Measurements from ENCODE around the gene PDE6A. TPM values are rescaled to one million over a fixed set of nuclear protein-coding genes. Genes with fewer than 3 reads are reported as not detected.

Gene PDE6A
- total RNA-seq, 1 experiment from 2014 or later = 0.50 TPM

- CTCF ChIA-PET = no interaction called here
- intact Hi-C loops (cut with micrococcal nuclease; ENCODE audit: unreplicated experiment) = loop anchor here (2.0 kb wide), 3 partner anchors 51 to 331 kb away; no protein-coding TSS in a partner anchor
Observed at GRCh38 chr5:149938279-149938678, 6.3 kb downstream of the PDE6A start.

GRCh38 chr5:149937610-149938009 is 7.0 kb downstream of the PDE6A start:
- no peak for TF ChIP-seq CTCF (conservative IDR thresholded peaks at IDR 0.05)
- no peak for TF ChIP-seq EZH2 (IDR thresholded peaks at IDR 0.05; ENCODE audit: low read depth)
- Histone ChIP-seq H3K9me2 (ENCODE audit: insufficient read depth) (no peaks in the 10 kb centered on the region), H3K9me3 (ENCODE audit: insufficient read depth, low read depth) (no peaks in the 10 kb centered on the region), H3F3A (ENCODE audit: insufficient read depth, low read depth) (peaks cover 44% of the 10 kb centered on the region), H2AFZ (no peak overlapping the region), H3K4me2 (peak overlapping the region; percentile 81), H3K27me3 (ENCODE audit: insufficient read depth, low read depth) (no peaks in the 10 kb centered on the region), H3K79me2 (ENCODE audit: low read depth) (no peaks in the 10 kb centered on the region), H3K4me1 (replicated peaks; ENCODE audit: insufficient read depth) (peaks cover 59% of the 10 kb centered on the region), H3K4me3 (peak overlapping the region; percentile 1; the same call in 1 of the 2 replicates), H4K20me1 (ENCODE audit: insufficient read depth) (no peaks in the 10 kb centered on the region), H3K36me3 (ENCODE audit: low read depth) (no peaks in the 10 kb centered on the region), H3K27ac (peak overlapping the region; percentile 99)
- ChIA-PET POLR2A (ENCODE audit: unreplicated experiment) (interaction anchor here (0.8 kb wide), 1 partner anchor 22 kb away, joined by 11 read pairs; no protein-coding TSS in a partner anchor), CTCF (interaction anchor here (1.0 kb wide), 2 partner anchors 23 to 53 kb away, joined by 3 to 4 read pairs; partner anchors contain the start of gene SLC26A2)
- no TSS peak for BruUV-seq (replicated peaks)
- intact Hi-C loops (cut with micrococcal nuclease; ENCODE audit: unreplicated experiment) = loop anchor here (2.0 kb wide), 3 partner anchors 51 to 331 kb away; no protein-coding TSS in a partner anchor
- DNase-seq = peak; percentile 37 to 83

More at GRCh38 chr5:149938279-149938678, 6.3 kb downstream of the PDE6A start:
- Histone ChIP-seq H3K27me3 (ENCODE audit: insufficient read depth, low read depth) (no peaks in the 10 kb centered on the region), H3F3A (ENCODE audit: insufficient read depth, low read depth) (peaks cover 44% of the 10 kb centered on the region), H3K4me2 (peak overlapping the region; percentile 81), H3K9me2 (ENCODE audit: insufficient read depth) (no peaks in the 10 kb centered on the region), H3K36me3 (ENCODE audit: low read depth) (no peaks in the 10 kb centered on the region), H2AFZ (no peak overlapping the region), H3K9me3 (ENCODE audit: insufficient read depth, low read depth) (no peaks in the 10 kb centered on the region), H3K27ac (peak overlapping the region; percentile 99), H4K20me1 (ENCODE audit: insufficient read depth) (no peaks in the 10 kb centered on the region), H3K4me3 (peak overlapping the region; percentile 1; the same call in 1 of the 2 replicates), H3K79me2 (ENCODE audit: low read depth) (no peaks in the 10 kb centered on the region), H3K4me1 (replicated peaks; ENCODE audit: insufficient read depth) (peaks cover 59% of the 10 kb centered on the region)
- TF ChIP-seq CTCF (conservative IDR thresholded peaks at IDR 0.05) = no peak
- TF ChIP-seq EZH2 (IDR thresholded peaks at IDR 0.05; ENCODE audit: low read depth) = no peak
- no TSS peak for BruUV-seq (replicated peaks)
- POLR2A ChIA-PET (ENCODE audit: unreplicated experiment) = no interaction called here
- peak; percentile 85 to 91 for DNase-seq

GRCh38 chr5:149936700-149937091 is 7.9 kb downstream of the PDE6A start:
- no peaks in the 10 kb centered on the region for H3K79me2 ChIP-seq (ENCODE audit: low read depth)
- H3K4me2 ChIP-seq = peak overlapping the region; percentile 81
- H3F3A ChIP-seq (ENCODE audit: insufficient read depth, low read depth) = peaks cover 44% of the 10 kb centered on the region
- no peaks in the 10 kb centered on the region for H3K9me2 ChIP-seq (ENCODE audit: insufficient read depth)
- H3K27ac ChIP-seq = peak overlapping the region; percentile 99
- no peak overlapping the region for H2AFZ ChIP-seq
- no peaks in the 10 kb centered on the region for H3K27me3 ChIP-seq (ENCODE audit: insufficient read depth, low read depth)
- H3K9me3 ChIP-seq (ENCODE audit: insufficient read depth, low read depth) = no peaks in the 10 kb centered on the region
- no TSS peak for BruUV-seq (replicated peaks)
- ChIA-PET CTCF (interaction anchor here (0.7 kb wide), 1 partner anchor 28 kb away, joined by 3 read pairs; no protein-coding TSS in a partner anchor), POLR2A (ENCODE audit: unreplicated experiment) (interaction anchor here (0.6 kb wide), 1 partner anchor 38 kb away, joined by 4 read pairs; no protein-coding TSS in a partner anchor)
- no peak for DNase-seq
- no peaks in the 10 kb centered on the region for H3K36me3 ChIP-seq (ENCODE audit: low read depth)
- intact Hi-C loops (cut with micrococcal nuclease; ENCODE audit: unreplicated experiment) = no loop called here
- no peak for TF ChIP-seq CTCF (conservative IDR thresholded peaks at IDR 0.05)
- no peak for TF ChIP-seq EZH2 (IDR thresholded peaks at IDR 0.05; ENCODE audit: low read depth)
- H3K4me3 ChIP-seq = no peak overlapping the region
- no peaks in the 10 kb centered on the region for H4K20me1 ChIP-seq (ENCODE audit: insufficient read depth)
- peaks cover 64% of the 10 kb centered on the region for H3K4me1 ChIP-seq (replicated peaks; ENCODE audit: insufficient read depth)
